Measurements from ENCODE around the gene MBD2.
"Not testable (repeated sequence)": the region's sequence is repeated elsewhere in the genome, so short reads cannot be mapped to it uniquely, and the experiment has no call there.

The MBD2 gene

GRCh38 chr18:54215069-54215468 is 9.4 kb downstream of the MBD2 start:
- H3K4me3 ChIP-seq (ENCODE audit: low read length), result no peak overlapping the region
- no peak for DNase-seq (ENCODE audit: low read depth)
- TF ChIP-seq CTCF (IDR thresholded peaks at IDR 0.05; ENCODE audit: insufficient read depth, low read depth, low read length, missing control alignments), result no peak

GRCh38 chr18:54210463-54210862 is 14.0 kb downstream of the MBD2 start:
- no peak for TF ChIP-seq CTCF (IDR thresholded peaks at IDR 0.05; ENCODE audit: insufficient read depth, low read depth, low read length, missing control alignments)
- no peak for DNase-seq (ENCODE audit: low read depth)
- no peak overlapping the region for H3K4me3 ChIP-seq (ENCODE audit: low read length)

GRCh38 chr18:54209471-54210180 is 14.8 kb downstream of the MBD2 start:
- no peak for TF ChIP-seq CTCF (IDR thresholded peaks at IDR 0.05; ENCODE audit: insufficient read depth, low read depth, low read length, missing control alignments)
- DNase-seq (ENCODE audit: low read depth), result peak; percentile 21
- H3K4me3 ChIP-seq (ENCODE audit: low read length), result no peak overlapping the region

GRCh38 chr18:54206447-54206846 is 18.0 kb downstream of the MBD2 start:
- no peak for TF ChIP-seq CTCF (IDR thresholded peaks at IDR 0.05; ENCODE audit: insufficient read depth, low read depth, low read length, missing control alignments)
- no peak overlapping the region for H3K4me3 ChIP-seq (ENCODE audit: low read length)
- no peak for DNase-seq (ENCODE audit: low read depth)

GRCh38 chr18:54205959-54206358 is 18.5 kb downstream of the MBD2 start:
- TF ChIP-seq CTCF (IDR thresholded peaks at IDR 0.05; ENCODE audit: insufficient read depth, low read depth, low read length, missing control alignments), result no peak
- no peak for DNase-seq (ENCODE audit: low read depth)
- H3K4me3 ChIP-seq (ENCODE audit: low read length), result no peak overlapping the region

- DNase-seq (ENCODE audit: low read depth); H3K4me3 ChIP-seq (ENCODE audit: low read length): not testable (repeated sequence)
These were observed 19.0 kb downstream of the MBD2 start for GRCh38 chr18:54205448-54205847.

- TF ChIP-seq CTCF (IDR thresholded peaks at IDR 0.05; ENCODE audit: insufficient read depth, low read depth, low read length, missing control alignments), result no peak
- no peak for DNase-seq (ENCODE audit: low read depth)
- H3K4me3 ChIP-seq (ENCODE audit: low read length), result no peak overlapping the region
These were observed 19.6 kb downstream of the MBD2 start for GRCh38 chr18:54204883-54205282.
